ENCODE measurements around the gene ZNF827. TPM values are rescaled to one million over a fixed set of nuclear protein-coding genes. Genes with fewer than 3 reads are reported as not detected.

The ZNF827 gene
- total RNA-seq, 1 donor from 2014 or later, result 50.2 TPM

GRCh38 chr4:145720656-145721055, 218.0 kb downstream of the ZNF827 start:
- H3K4me3 Mint-ChIP-seq (ENCODE audit: low read depth), result no peak overlapping the region
- no peak overlapping the region for H3K27ac Mint-ChIP-seq
- H3K9me3 Mint-ChIP-seq (ENCODE audit: low read depth), result no peaks in the 10 kb centered on the region
- peaks cover 3% of the 10 kb centered on the region for H3K4me1 Mint-ChIP-seq (ENCODE audit: low read depth)
- no peak for DNase-seq (ENCODE audit: low spot score, unreplicated experiment)
- H3K27me3 Mint-ChIP-seq, result no peaks in the 10 kb centered on the region
- no peak for TF ChIP-seq CTCF (IDR thresholded peaks at IDR 0.05; ENCODE audit: unreplicated experiment)
- H3K36me3 Mint-ChIP-seq (ENCODE audit: insufficient read depth), result no peaks in the 10 kb centered on the region

GRCh38 chr4:145719752-145720624, 218.6 kb downstream of the ZNF827 start:
- H3K4me3 Mint-ChIP-seq (ENCODE audit: low read depth), result no peak overlapping the region
- H3K36me3 Mint-ChIP-seq (ENCODE audit: insufficient read depth), result no peaks in the 10 kb centered on the region
- H3K27me3 Mint-ChIP-seq, result no peaks in the 10 kb centered on the region
- no peak for DNase-seq (ENCODE audit: low spot score, unreplicated experiment)
- peaks cover 3% of the 10 kb centered on the region for H3K4me1 Mint-ChIP-seq (ENCODE audit: low read depth)
- no peaks in the 10 kb centered on the region for H3K9me3 Mint-ChIP-seq (ENCODE audit: low read depth)
- no peak for TF ChIP-seq CTCF (IDR thresholded peaks at IDR 0.05; ENCODE audit: unreplicated experiment)
- H3K27ac Mint-ChIP-seq, result no peak overlapping the region

- no peak for TF ChIP-seq CTCF (IDR thresholded peaks at IDR 0.05; ENCODE audit: unreplicated experiment)
- no peak overlapping the region for H3K27ac Mint-ChIP-seq
- peaks cover 3% of the 10 kb centered on the region for H3K4me1 Mint-ChIP-seq (ENCODE audit: low read depth)
- no peak overlapping the region for H3K4me3 Mint-ChIP-seq (ENCODE audit: low read depth)
- H3K27me3 Mint-ChIP-seq, result no peaks in the 10 kb centered on the region
- H3K9me3 Mint-ChIP-seq (ENCODE audit: low read depth), result no peaks in the 10 kb centered on the region
- no peak for DNase-seq (ENCODE audit: low spot score, unreplicated experiment)
- no peaks in the 10 kb centered on the region for H3K36me3 Mint-ChIP-seq (ENCODE audit: insufficient read depth)
Observed at GRCh38 chr4:145716661-145717200, 221.9 kb downstream of the ZNF827 start.

GRCh38 chr4:145716200-145716599, 222.4 kb downstream of the ZNF827 start:
- no peak overlapping the region for H3K27ac Mint-ChIP-seq

GRCh38 chr4:145709843-145710242, 228.8 kb downstream of the ZNF827 start:
- no peak for TF ChIP-seq CTCF (IDR thresholded peaks at IDR 0.05; ENCODE audit: unreplicated experiment)
- Mint-ChIP-seq H3K27ac (no peak overlapping the region), H3K4me3 (ENCODE audit: low read depth) (no peak overlapping the region), H3K4me1 (ENCODE audit: low read depth) (peaks cover 5% of the 10 kb centered on the region), H3K36me3 (ENCODE audit: insufficient read depth) (no peaks in the 10 kb centered on the region), H3K27me3 (peaks cover 8% of the 10 kb centered on the region), H3K9me3 (ENCODE audit: low read depth) (peaks cover 3% of the 10 kb centered on the region)
- DNase-seq (ENCODE audit: low spot score, unreplicated experiment), result no peak

More at GRCh38 chr4:145716200-145716599, 222.4 kb downstream of the ZNF827 start:
- Mint-ChIP-seq H3K36me3 (ENCODE audit: insufficient read depth) (no peaks in the 10 kb centered on the region), H3K4me1 (ENCODE audit: low read depth) (peaks cover 3% of the 10 kb centered on the region), H3K4me3 (ENCODE audit: low read depth) (no peak overlapping the region), H3K27me3 (peaks cover 3% of the 10 kb centered on the region), H3K9me3 (ENCODE audit: low read depth) (peaks cover 3% of the 10 kb centered on the region)
- no peak for TF ChIP-seq CTCF (IDR thresholded peaks at IDR 0.05; ENCODE audit: unreplicated experiment)
- no peak for DNase-seq (ENCODE audit: low spot score, unreplicated experiment)

All from progenitor cell of endocrine pancreas (in vitro differentiated cells).